HG03066 (cell line): ENCODE results near the gene NWD2.

Experiments
- ATAC-seq: cut with Tn5 transposase; IDR thresholded peaks from one replicate; pipeline ENCODE4 v1.9.1; 2021; ENCODE audit warnings: low read depth; ENCODE audit not compliant: unreplicated experiment

NWD2 gene

DNA sequence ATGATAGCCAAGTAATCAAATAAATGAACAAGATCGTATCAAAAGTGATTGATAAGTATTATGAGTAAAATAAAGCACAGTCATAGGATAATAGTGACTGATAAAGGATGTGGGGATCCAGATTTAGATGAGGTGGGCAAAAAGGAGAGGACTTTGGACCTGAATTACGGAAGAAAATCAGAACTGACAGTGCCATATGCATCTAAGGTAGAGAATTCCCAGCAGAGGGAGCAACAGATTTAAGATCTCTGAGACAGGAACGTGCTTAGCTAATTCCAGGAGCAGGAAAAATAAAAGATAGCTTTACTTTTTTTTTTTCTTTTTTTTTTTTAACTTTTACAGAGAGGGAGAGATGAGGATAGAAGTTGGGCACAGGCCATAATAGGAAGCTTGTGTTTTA lies 189.9 kb downstream of the NWD2 start:
- ATAC-seq = no peak

- no peak for ATAC-seq
Measured at GRCh38 chr4:37436546-37436945, 192.0 kb downstream of the NWD2 start.

DNA sequence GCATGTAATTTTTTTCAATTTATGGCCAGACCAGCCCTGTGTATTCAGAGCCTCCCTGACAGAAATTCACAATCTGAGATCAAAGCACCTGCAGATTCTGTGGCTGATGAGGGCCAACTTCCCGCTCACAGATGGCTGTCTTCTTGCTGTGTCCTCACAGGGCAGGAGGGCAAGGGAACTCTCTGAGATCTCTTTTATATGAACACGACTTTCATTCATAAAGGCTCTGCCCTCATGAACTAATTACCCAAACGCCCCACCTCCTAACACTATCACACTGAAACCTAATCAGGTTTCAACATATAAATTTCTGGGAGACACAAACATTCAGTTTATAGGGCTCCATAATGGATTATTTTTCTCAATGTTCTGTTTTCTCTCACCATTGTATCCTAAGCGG lies 192.6 kb downstream of the NWD2 start:
- no peak for ATAC-seq

- ATAC-seq = no peak
Measured at GRCh38 chr4:37438564-37439279, 194.2 kb downstream of the NWD2 start.

DNA sequence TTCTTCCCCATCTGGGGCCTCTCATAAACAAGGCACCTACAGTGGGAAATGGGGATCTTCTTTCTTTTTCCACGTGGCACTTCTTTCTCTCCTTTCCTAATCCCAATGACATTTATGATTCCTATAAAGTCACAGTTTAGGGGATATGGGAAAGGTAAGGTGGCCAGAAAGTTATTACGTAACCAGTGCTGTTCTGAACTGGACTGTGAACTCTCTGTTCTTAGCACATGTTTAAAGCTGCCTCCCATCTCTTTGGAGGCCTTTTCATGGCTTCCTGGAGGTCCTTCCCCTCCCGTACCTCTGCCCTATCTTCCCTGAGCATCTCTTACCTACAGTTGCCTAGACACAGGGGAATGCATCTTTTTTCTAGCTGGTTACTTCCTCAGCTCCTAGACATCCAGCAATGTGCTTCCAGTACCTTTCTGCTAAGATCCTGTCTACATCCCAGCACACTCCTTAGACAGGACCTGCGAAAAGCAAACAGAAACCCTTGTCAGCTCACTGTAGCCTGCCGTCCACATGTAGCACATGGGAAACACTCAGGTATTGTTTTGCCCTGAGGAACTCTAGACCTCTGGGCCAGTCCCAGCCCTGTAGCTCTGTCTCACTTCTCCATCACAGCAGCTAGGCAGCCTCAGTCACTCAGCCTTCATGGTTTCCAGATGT lies 195.4 kb downstream of the NWD2 start:
- ATAC-seq = no peak

- ATAC-seq = no peak
Measured at GRCh38 chr4:37440501-37440900, 196.0 kb downstream of the NWD2 start.

- no peak for ATAC-seq
Measured at GRCh38 chr4:37441231-37442061, 196.9 kb downstream of the NWD2 start.

- ATAC-seq = no peak
Measured at GRCh38 chr4:37442062-37442323, 197.4 kb downstream of the NWD2 start.

- ATAC-seq = no peak
Measured at GRCh38 chr4:37443137-37443536, 198.6 kb downstream of the NWD2 start.

GRCh38 chr4:37445023-37445422 lies 200.5 kb downstream of the NWD2 start:
- no peak for ATAC-seq

DNA sequence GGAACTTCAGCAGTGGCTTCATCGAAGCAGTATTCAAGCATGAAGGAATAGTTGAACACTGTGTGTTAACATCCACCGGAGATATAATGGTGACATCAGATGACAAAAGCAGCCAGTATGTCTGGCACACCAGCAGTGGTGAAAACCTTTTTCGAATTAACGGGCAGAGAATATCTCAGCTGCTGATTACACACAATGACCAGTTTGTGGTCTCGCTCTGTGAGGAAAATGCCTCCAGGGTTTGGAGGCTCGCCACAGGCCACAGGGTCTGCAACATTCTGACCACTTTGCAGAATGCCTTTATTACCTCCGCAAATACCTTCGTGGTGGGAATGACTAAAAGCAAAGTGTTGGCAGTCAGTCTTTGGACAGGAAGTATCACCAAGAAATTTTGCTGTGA lies 201.5 kb downstream of the NWD2 start:
- no peak for ATAC-seq

- ATAC-seq = no peak
Measured at GRCh38 chr4:37447886-37448285, 203.3 kb downstream of the NWD2 start.

- no peak for ATAC-seq
Measured at GRCh38 chr4:37450309-37450708, 205.8 kb downstream of the NWD2 start.

DNA sequence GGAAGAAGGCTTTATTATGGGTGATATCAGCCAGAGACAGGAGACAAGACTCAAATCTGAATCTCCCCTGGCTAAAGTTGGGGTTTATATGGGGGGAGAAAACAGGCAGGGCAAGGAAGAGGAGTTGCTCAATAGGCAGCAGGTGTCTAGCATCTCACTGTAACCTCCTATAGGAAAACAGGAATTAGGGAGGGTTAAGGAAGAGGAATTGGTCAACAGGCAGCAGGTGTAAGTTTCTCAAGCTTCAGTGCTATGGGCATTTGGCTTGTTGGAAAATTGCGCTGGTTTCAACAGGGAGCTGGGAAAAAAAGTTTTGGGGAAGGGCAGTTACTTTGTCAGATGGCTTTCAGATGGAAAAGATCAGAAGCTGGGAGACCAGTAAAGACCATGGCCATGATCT lies 206.4 kb downstream of the NWD2 start:
- ATAC-seq = no peak

- no peak for ATAC-seq
Measured at GRCh38 chr4:37451656-37452055, 207.1 kb downstream of the NWD2 start.

DNA sequence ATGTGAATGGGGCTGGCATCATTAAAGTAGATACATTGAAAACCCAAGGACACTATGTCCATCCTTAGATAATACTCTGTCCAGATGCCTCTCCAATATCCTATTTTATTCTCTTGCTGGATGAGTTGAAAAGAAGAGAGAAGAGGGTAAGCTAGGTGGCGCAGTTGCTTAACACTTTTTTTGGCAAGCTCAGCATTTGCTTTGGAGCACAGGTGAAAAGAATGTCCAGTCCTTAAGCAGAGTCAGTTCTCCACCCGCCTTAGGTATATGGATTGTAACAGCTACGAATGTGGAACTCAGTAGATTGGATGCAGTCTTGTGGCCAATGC lies 208.4 kb downstream of the NWD2 start:
- ATAC-seq = peak; percentile 56

DNA sequence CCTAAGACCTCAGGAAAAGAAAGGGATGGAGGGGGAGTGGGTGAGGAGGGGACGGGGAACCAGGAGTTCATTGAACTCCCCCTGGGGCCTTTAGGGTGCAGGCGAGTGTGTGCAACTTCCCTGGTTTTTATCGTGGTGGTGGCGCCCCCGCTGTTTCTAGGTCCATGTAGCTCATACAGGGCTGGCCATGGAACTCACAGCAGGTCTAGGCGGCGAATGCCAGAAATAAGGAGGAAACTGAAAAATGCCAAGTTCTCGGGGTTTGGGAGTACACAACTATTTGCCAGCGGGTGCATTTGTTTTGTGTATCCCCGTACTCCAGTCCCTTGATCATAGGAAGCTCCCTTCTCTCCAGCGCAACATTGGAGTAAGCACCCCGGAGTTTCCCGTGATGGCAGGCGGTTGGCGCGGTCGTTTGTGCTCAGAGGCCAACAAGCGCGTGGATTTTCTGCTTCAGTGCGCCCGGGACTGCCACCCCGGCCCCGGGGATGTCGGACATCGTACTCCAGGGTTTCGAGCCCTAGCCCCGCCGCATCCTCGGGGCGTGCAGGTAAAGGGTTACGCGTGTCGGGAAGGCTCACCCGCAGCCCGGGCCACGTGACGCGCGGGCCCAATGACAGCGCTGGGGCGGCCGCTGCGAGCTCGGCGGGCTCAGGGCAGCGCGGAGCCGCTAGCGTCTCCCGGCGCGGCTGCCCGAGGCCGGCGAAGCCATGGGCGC lies 208.9 kb downstream of the NWD2 start:
- peak; percentile 71 for ATAC-seq

DNA sequence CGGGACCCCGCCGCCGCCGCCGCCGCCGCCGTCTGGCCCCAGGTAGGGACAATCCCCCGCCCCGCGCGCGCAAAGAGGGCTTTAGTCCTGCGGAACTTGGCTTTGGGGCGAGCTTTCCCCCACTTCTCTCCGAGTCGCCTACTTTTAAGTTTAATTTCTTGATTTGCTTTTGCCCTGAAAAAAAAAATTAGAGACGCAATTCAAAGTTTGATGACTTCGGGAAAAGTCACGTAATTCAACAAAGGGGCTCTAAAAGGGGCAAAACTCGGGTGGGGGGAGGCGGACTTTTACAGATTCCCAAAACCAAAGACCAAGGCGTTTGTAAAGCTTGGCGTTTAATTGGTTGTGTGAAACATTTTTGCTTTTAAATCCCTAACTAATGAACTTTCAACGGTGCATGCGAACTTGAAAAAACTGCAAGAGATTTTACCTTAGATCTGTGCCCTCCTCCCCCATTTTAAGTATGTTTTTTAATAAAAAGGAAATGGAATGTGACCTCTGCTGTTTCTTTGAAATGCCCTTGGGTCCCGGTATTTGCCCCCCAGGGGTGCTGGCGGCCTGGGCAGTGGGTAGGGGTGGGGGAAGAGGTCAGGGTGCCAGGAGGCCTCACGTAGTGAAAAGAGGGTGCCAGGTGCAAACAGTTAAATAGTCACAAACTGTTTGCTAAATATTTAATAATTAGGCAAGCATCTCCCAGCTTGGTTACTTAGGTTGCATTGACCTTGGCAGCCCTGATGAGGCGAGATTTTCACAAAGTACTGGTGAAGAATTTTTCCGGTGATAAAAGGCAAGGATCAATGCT lies 209.7 kb downstream of the NWD2 start:
- no peak for ATAC-seq

GRCh38 chr4:37455301-37456131 lies 211.0 kb downstream of the NWD2 start:
- no peak for ATAC-seq

DNA sequence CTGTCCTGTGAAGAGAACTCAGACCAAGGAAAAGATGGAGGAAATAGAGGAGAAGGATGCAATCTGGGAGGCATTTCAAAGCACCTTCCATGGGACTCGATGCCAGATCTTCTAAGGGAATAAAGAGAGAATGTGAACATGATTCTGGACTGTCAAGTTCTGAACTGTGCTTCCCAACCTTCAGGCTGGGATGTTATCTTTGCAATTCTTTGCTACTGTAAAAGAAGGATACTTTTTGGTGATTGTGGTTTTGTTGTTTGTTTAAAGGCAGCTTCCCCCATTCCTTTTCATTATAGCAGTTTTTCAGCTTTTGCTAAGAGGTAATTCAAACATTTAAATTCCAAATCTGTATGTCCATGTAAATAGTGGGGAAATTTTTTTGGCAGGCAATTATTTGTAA lies 217.3 kb downstream of the NWD2 start:
- no peak for ATAC-seq
